ENCODE data around the gene GATM. TPM values are rescaled to one million over a fixed set of nuclear protein-coding genes. Genes with fewer than 3 reads are reported as not detected.
A peak's percentile ranks its signal among the peaks of the same experiment; 100 is the strongest.

GATM gene
- total RNA-seq, 4 donors from 2014 or later = 20.6 to 62.3 (median 51.0) TPM

DNA sequence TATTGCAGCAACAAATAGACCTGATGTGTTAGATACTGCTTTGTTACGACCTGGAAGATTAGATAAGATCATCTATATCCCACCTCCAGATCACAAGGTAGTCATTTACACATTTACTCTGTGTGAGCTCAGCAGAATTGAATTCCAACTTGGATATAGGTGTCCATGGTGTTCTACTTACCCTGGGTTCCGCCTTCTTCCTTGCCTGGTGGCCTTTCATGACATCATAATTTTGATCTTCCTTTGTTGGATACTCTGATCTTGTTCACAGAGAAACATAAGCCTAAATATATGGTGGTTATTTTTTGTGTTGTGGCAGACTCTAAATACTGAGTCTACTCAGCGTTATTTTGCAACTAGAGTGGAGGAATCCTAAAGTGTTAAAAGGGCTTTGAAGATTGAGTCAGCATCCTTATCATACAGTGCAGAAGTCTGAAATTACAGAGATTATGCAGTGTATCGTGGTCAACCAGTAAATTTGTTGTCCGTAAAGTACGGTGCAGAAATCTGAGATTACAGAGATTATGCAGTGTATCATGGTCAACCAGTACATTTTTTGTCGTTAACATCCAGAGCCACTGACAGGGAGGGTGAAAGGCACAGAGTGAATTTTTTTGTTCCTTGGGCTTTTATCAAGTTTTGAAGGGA is 39.1 kb upstream of the GATM start:
- Histone ChIP-seq H3K9me3 (no peaks in the 10 kb centered on the region), H3K27ac (no peak overlapping the region), H3K27me3 (no peaks in the 10 kb centered on the region), H3K4me1 (no peaks in the 10 kb centered on the region), H3K36me3 (peaks cover 40 to 67% of the 10 kb centered on the region in 2 donors), H3K4me3 (replicated peaks in 1 of 3) (no peak overlapping the region)
- DNase-seq = no peak
- intact Hi-C loops (cut with DNase I) = no loop called here
- 97 to 99% methylated on average over 7 of the region's 7 CpGs for WGBS, 2 donors
- no peak for TF ChIP-seq POLR2A (IDR thresholded peaks at IDR 0.05)
- TF ChIP-seq, protein P1, sequence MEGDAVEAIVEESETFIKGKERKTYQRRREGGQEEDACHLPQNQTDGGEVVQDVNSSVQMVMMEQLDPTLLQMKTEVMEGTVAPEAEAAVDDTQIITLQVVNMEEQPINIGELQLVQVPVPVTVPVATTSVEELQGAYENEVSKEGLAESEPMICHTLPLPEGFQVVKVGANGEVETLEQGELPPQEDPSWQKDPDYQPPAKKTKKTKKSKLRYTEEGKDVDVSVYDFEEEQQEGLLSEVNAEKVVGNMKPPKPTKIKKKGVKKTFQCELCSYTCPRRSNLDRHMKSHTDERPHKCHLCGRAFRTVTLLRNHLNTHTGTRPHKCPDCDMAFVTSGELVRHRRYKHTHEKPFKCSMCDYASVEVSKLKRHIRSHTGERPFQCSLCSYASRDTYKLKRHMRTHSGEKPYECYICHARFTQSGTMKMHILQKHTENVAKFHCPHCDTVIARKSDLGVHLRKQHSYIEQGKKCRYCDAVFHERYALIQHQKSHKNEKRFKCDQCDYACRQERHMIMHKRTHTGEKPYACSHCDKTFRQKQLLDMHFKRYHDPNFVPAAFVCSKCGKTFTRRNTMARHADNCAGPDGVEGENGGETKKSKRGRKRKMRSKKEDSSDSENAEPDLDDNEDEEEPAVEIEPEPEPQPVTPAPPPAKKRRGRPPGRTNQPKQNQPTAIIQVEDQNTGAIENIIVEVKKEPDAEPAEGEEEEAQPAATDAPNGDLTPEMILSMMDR (IDR thresholded peaks at IDR 0.05) = no peak

GRCh38 chr15:45414215-45414885 is 36.0 kb upstream of the GATM start:
- H3K9me3 ChIP-seq = no peaks in the 10 kb centered on the region
- intact Hi-C loops (cut with DNase I) = no loop called here
- peaks cover 3 to 8% of the 10 kb centered on the region in 2 donors for H3K4me1 ChIP-seq
- WGBS, 2 donors = 77 to 85% methylated on average over 5 of the region's 5 CpGs
- no peak for DNase-seq
- peak overlapping the region in 1 of 3 donors; percentile 34 for H3K27ac ChIP-seq
- TF ChIP-seq POLR2A (IDR thresholded peaks at IDR 0.05) = no peak
- TF ChIP-seq, protein P1 (IDR thresholded peaks at IDR 0.05) = no peak
- H3K4me3 ChIP-seq (replicated peaks in 1 of 3) = no peak overlapping the region
- peaks cover 46 to 76% of the 10 kb centered on the region in 2 donors for H3K36me3 ChIP-seq
- no peaks in the 10 kb centered on the region for H3K27me3 ChIP-seq

DNA sequence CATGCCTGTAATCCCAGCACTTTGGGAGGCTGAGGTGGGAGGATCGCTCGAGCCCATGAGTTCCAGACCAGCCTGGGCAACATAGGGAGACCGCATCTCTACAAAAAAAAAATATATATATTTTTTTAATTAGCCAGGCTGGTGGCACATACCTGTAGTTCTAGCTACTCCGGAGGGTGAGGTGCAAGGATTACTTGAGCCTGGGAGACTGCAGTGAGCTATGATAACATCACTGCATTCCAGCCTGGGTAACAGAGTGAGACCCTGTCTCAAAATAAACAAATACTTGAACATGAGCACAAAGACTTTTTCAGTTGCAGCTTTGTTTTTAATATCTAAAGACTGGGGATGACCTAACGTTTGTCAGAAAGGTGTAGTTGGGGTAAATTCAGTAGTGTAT is 31.3 kb upstream of the GATM start:
- TF ChIP-seq, protein P1 (IDR thresholded peaks at IDR 0.05) = no peak
- TF ChIP-seq POLR2A (IDR thresholded peaks at IDR 0.05) = no peak
- peak overlapping the region; percentile 51 to 68 (median 65) for H3K27ac ChIP-seq
- no peaks in the 10 kb centered on the region for H3K9me3 ChIP-seq
- H3K36me3 ChIP-seq = peaks cover 13 to 57% of the 10 kb centered on the region in 2 donors
- H3K4me1 ChIP-seq = peaks cover 14 to 16% of the 10 kb centered on the region in 2 donors
- 58 to 61% methylated on average over 5 of the region's 5 CpGs for WGBS, 2 donors
- no peaks in the 10 kb centered on the region for H3K27me3 ChIP-seq
- no peak overlapping the region for H3K4me3 ChIP-seq (replicated peaks in 1 of 3)
- intact Hi-C loops (cut with DNase I) = no loop called here
- DNase-seq = peak; percentile 60

DNA sequence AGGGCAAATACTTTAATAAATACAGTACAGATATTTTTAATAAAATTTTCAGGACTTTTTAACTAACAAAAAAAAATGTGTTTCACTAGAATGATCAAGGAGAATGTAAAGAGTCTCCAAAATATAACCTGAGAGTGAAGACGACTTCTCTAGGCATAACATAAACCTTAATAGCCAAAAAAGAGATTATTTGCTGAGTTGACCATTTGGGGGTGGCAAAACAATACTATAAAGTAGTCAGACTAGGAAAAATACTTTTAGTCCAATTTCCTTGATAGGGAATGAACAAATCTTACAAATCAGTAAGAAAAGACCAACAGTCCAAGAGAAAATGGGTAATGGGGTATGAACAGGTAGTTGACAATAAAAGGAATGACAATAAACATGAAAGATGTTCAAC is 29.4 kb upstream of the GATM start:
- 73 to 75% methylated on average over 1 of the region's 1 CpG for WGBS, 2 donors
- H3K36me3 ChIP-seq = peaks cover 10 to 46% of the 10 kb centered on the region in 2 donors
- peaks cover 24 to 26% of the 10 kb centered on the region in 2 donors for H3K4me1 ChIP-seq
- TF ChIP-seq, protein P1 (IDR thresholded peaks at IDR 0.05) = no peak
- TF ChIP-seq POLR2A (IDR thresholded peaks at IDR 0.05) = no peak
- no peak overlapping the region for H3K4me3 ChIP-seq (replicated peaks in 1 of 3)
- H3K27ac ChIP-seq = no peak overlapping the region
- intact Hi-C loops (cut with DNase I) = no loop called here
- no peaks in the 10 kb centered on the region for H3K9me3 ChIP-seq
- H3K27me3 ChIP-seq = no peaks in the 10 kb centered on the region
- DNase-seq = no peak

Measured in thyroid gland (tissue), 4 donors.